DOHH2 (cell line): ENCODE measurements around the gene MTCH1.

ENCODE experiments used
- EZH2phosphoT487 ChIP-seq: fragments of 200-600 bp; sonication (generic); IDR thresholded peaks from 2 replicates; pipeline ENCODE4 v1.6.1; 2017; ENCODE audit warnings: borderline replicate concordance, mild to moderate bottlenecking, antibody characterized with exemption, low read length, moderate library complexity, mixed read lengths
- TF ChIP-seq, protein P1 (sequence below): fragments of 200-600 bp; sonication (generic); IDR thresholded peaks from one replicate; pipeline ENCODE4 v1.5.1; 2014; ENCODE audit warnings: antibody characterized with exemption, mild to moderate bottlenecking, low read depth, low read length; ENCODE audit not compliant: poor library complexity, severe bottlenecking

DNA sequence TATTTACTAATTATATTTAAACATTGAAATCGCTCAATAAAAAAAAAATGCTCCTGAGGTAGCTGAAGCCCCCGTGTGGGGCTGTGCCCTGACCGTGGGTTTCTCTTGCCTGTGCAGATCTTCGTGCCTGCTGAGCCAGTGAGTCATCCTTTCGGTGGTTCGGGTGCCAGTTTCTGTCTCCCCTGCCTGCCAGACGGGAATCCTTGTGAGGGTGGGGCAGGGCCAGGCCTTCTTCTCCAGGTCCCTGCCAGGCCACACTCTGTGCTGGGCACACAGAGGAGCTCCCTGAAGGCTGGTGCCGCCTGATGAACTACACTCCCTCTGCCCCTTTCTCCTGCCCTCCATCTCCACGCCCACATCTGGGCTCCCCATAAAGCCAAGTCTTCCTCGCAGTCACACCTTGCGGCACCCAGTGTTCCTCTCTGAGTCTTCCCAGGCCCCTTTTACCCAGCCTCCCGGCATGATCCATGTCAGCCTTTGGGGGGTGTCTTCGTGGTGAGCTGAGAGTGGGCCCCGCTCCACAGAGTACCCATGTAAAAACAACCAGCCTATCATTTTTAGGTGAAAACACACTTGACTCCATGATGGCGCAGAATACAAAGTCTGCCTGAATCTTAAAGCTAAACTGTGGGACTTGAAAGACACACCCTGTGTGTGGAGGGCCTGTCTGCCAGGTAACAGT is 38.8 kb upstream of the MTCH1 start:
- TF ChIP-seq, protein P1, sequence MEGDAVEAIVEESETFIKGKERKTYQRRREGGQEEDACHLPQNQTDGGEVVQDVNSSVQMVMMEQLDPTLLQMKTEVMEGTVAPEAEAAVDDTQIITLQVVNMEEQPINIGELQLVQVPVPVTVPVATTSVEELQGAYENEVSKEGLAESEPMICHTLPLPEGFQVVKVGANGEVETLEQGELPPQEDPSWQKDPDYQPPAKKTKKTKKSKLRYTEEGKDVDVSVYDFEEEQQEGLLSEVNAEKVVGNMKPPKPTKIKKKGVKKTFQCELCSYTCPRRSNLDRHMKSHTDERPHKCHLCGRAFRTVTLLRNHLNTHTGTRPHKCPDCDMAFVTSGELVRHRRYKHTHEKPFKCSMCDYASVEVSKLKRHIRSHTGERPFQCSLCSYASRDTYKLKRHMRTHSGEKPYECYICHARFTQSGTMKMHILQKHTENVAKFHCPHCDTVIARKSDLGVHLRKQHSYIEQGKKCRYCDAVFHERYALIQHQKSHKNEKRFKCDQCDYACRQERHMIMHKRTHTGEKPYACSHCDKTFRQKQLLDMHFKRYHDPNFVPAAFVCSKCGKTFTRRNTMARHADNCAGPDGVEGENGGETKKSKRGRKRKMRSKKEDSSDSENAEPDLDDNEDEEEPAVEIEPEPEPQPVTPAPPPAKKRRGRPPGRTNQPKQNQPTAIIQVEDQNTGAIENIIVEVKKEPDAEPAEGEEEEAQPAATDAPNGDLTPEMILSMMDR, result no peak
- TF ChIP-seq EZH2phosphoT487, result no peak
